Activated B cell treated with CpG ODN at 0.5 μM for 24 hours (primary cell): Measurements from ENCODE around the gene STN1. TPM values are rescaled to one million over a fixed set of nuclear protein-coding genes. Genes with fewer than 3 reads are reported as not detected.

ENCODE experiments used
- ATAC-seq: fragments of 200-7000 bp; cut with Tn5 transposase; one replicate; pipeline ENCODE4 v1.10.0; 2021; ENCODE audit warnings: low read depth, mild to moderate bottlenecking, moderate library complexity
- CTCF ChIA-PET: fragments of 350-600 bp; sonication (Branson Sonifier 250); formaldehyde crosslinking; loops from one replicate; lab custom pipeline; 2021; ENCODE audit warnings: antibody characterized with exemption; lab: Charles Lee
- POLR2A ChIA-PET: fragments of 350-600 bp; sonication (Branson Sonifier 250); formaldehyde crosslinking; loops from one replicate; lab custom pipeline; 2021; ENCODE audit warnings: antibody characterized with exemption; lab: Charles Lee
- DNase-seq: peaks from one replicate; pipeline ENCODE4 v3.0.0; 2022
- H3K27ac Mint-ChIP-seq: one replicate; pipeline ENCODE4 v1.8.0; 2020; ENCODE audit warnings: mixed read lengths
- H3K27me3 Mint-ChIP-seq: one replicate; pipeline ENCODE4 v1.8.0; 2021; ENCODE audit warnings: mixed read lengths
- H3K36me3 Mint-ChIP-seq: one replicate; pipeline ENCODE4 v1.8.0; 2021; ENCODE audit warnings: low read depth, mixed read lengths
- H3K4me1 Mint-ChIP-seq: one replicate; pipeline ENCODE4 v1.8.0; 2021; ENCODE audit warnings: mixed read lengths
- H3K4me3 Mint-ChIP-seq: one replicate; pipeline ENCODE4 v1.8.0; 2020; ENCODE audit warnings: mild to moderate bottlenecking, mixed read lengths
- H3K9me3 Mint-ChIP-seq: one replicate; pipeline ENCODE4 v1.8.0; 2020; ENCODE audit warnings: mixed read lengths
- intact Hi-C: fragments of 100-400 bp; cut with micrococcal nuclease; formaldehyde crosslinking; loops from one replicate; pipeline ENCODE4 v1.15.1; 2024
- total RNA-seq: library from RNA; stranded (reverse); gene quantifications from 2 replicates; pipeline ENCODE4 v1.2.3, GENCODE V29; 2022
- TF ChIP-seq, protein P1 (sequence below): fragments of 200-600 bp; IDR thresholded peaks from one replicate; pipeline ENCODE4 v1.8.0; 2022; ENCODE audit warnings: antibody characterized with exemption, mild to moderate bottlenecking

The STN1 gene
- total RNA-seq, 1 donor from 2014 or later: 14.0 TPM

DNA sequence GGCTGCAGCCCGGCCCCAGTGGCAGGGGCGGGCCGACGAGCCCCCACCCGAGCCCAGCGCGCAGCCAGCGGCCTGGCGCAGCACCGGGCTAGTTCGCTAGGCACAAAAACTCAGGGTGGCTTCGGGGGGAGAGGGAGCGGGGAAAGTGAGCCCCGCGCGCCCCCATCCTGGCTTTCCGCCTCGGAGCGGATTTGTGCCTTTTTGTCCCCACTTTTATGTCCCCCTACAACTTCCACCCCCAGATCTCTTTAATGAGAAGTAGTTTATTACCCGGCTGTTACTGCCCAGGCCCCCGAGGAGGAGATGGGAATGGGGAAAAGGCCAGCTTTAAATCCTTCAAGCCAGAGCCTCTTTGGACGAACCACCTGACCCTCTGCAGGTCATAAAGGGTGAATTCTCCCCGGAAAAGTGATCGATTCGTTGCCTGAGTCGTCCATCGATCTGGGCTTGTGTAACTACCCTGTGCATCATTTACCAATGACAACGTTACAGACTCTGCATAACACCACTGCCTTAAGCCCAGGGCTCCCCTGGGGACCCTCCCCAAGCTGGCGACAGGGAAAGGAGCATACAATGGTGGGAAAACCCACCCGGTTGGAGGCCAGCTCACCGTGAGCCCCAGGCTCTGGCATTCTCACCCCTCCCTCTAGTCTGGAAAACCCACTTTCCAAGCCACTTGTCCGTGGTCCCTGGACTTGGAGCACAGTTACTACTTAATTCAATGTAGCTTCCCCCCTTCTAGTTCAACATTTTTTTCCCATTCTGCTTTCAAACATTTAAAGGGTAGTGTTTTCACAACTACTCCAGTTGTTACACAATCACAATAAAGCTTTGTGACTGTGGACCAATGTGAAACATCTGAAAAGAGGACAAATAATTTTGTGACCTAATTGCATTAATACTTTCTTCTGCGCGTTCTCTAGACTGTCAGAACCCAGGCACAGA is 61.9 kb downstream of the STN1 start:
- peaks cover 16% of the 10 kb centered on the region for H3K4me1 Mint-ChIP-seq
- no peaks in the 10 kb centered on the region for H3K9me3 Mint-ChIP-seq
- intact Hi-C loops: loop anchor here (5.0 to 10.0 kb wide), 2 partner anchors 81 to 259 kb away; no protein-coding TSS in a partner anchor
- DNase-seq: no peak
- peaks cover 47% of the 10 kb centered on the region for H3K27me3 Mint-ChIP-seq
- ChIA-PET CTCF (interaction anchor here (0.7 to 3.7 kb wide), 2 partner anchors 16 to 144 kb away, joined by 3 to 38 read pairs; no protein-coding TSS in a partner anchor), POLR2A (no interaction called here)
- H3K36me3 Mint-ChIP-seq: no peaks in the 10 kb centered on the region
- no peak for ATAC-seq
- TF ChIP-seq, protein P1, sequence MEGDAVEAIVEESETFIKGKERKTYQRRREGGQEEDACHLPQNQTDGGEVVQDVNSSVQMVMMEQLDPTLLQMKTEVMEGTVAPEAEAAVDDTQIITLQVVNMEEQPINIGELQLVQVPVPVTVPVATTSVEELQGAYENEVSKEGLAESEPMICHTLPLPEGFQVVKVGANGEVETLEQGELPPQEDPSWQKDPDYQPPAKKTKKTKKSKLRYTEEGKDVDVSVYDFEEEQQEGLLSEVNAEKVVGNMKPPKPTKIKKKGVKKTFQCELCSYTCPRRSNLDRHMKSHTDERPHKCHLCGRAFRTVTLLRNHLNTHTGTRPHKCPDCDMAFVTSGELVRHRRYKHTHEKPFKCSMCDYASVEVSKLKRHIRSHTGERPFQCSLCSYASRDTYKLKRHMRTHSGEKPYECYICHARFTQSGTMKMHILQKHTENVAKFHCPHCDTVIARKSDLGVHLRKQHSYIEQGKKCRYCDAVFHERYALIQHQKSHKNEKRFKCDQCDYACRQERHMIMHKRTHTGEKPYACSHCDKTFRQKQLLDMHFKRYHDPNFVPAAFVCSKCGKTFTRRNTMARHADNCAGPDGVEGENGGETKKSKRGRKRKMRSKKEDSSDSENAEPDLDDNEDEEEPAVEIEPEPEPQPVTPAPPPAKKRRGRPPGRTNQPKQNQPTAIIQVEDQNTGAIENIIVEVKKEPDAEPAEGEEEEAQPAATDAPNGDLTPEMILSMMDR: no peak
- H3K4me3 Mint-ChIP-seq: peak overlapping the region; percentile 53
- no peak overlapping the region for H3K27ac Mint-ChIP-seq

DNA sequence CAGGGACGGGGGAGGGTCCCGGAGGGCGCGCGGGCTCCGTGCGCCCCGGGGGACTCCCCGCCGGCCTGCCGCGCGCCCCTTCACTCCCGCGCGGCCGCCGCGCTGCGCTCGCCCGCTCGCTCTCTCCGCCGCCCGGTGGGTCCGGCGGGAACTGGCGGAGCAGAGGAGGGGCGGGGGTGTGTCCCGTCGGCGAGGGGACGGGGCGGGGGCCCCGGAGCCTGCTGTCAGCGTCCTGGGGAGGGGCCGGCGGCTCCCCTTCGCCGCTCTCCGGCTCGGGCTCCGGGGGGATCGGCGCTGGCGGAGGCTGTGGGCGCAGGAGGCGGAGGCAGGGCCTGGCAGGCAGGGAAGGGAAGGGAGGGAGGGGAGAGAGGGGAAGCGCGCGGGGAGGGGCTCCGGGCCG is 62.6 kb downstream of the STN1 start, which contains the start of gene SH3PXD2A:
Gene SH3PXD2A (minus strand): TSS at position 153 of the 400 bp plus-strand sequence. CDS start 310 bp downstream, outside the sequence.
- TF ChIP-seq, protein P1: no peak
- peak; percentile 47 for ATAC-seq
- Mint-ChIP-seq H3K36me3 (no peaks in the 10 kb centered on the region), H3K27ac (no peak within 1 kb of the TSS), H3K27me3 (peaks cover 52% of the 10 kb centered on the region), H3K9me3 (no peaks in the 10 kb centered on the region), H3K4me1 (peaks cover 16% of the 10 kb centered on the region), H3K4me3 (peak within 1 kb of the TSS; percentile 76)
- intact Hi-C loops: loop anchor here (5.0 to 10.0 kb wide), 2 partner anchors 81 to 258 kb away; no protein-coding TSS in a partner anchor
- ChIA-PET POLR2A (no interaction called here), CTCF (no interaction called here)
- DNase-seq: no peak

DNA sequence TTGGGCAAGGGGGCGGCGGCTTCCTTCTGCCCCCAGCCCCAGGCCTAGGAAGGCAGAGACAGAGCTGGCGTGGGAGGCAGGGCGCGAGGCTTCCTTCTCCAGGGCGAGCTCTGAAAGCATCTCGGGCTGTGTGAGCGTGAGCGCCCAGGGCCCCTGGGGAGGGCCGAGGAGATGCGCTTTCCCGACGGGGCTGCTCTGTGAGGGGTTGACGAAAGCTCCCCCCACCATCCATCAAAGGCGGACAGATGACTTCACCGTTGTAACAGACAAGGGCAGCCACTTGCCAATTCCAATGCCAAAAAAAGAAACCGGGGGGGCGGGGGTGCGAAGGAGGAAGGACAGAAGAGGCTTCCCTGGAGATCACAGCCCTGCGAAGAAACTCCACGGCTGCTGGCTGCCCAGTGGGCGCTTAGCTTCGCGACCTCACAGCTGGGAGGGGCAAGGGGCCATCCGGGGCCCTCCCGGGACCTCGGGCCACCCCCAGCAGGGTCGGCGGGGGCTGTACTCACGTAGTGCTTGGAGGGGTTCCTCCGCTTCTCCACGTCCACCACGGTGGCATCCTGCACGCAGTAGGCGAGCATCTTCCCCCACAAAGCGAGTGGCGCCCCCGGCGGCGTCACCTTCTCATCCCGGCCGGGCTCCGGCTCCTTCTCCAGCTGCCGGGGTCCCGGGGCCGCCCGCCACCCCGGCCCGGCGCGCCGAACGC is 63.1 kb downstream of the STN1 start:
- peaks cover 57% of the 10 kb centered on the region for H3K27me3 Mint-ChIP-seq
- peak overlapping the region; percentile 76 for H3K4me3 Mint-ChIP-seq
- H3K36me3 Mint-ChIP-seq: no peaks in the 10 kb centered on the region
- ATAC-seq: peak; percentile 45
- no peak for DNase-seq
- no peaks in the 10 kb centered on the region for H3K9me3 Mint-ChIP-seq
- TF ChIP-seq, protein P1: no peak
- peaks cover 16% of the 10 kb centered on the region for H3K4me1 Mint-ChIP-seq
- POLR2A ChIA-PET: no interaction called here
- no peak overlapping the region for H3K27ac Mint-ChIP-seq
- CTCF ChIA-PET: interaction anchor here (1.6 kb wide), 1 partner anchor 142 kb away, joined by 8 read pairs; no protein-coding TSS in a partner anchor
- intact Hi-C loops: loop anchor here (1.0 to 10.0 kb wide), 3 partner anchors 9 to 258 kb away; no protein-coding TSS in a partner anchor

DNA sequence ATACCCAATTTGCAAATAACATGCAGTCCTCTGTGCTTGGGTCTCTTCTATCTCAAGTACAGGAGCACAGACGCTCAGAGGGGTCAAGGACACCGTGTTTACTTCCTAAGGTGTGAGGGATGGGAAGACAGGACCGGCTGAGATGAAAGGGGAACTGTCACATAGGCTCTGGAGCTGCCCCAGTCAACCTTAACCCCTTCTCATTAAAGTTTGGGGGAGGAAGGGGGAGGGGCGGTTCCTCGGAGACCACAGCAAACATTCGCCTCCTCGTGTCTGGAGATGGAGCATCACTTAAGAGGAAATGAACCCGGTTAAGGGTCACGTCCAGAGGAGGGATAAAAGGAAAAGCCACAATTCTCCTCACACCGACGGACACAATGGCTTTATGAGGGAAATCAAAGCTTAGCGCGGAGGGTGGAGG is 63.7 kb downstream of the STN1 start:
- no peak for ATAC-seq
- Mint-ChIP-seq H3K4me3 (peak overlapping the region; percentile 76), H3K9me3 (no peaks in the 10 kb centered on the region), H3K36me3 (no peaks in the 10 kb centered on the region), H3K27me3 (peaks cover 58% of the 10 kb centered on the region), H3K4me1 (peaks cover 16% of the 10 kb centered on the region), H3K27ac (no peak overlapping the region)
- TF ChIP-seq, protein P1: no peak
- CTCF ChIA-PET: interaction anchor here (1.6 kb wide), 1 partner anchor 141 kb away, joined by 8 read pairs; no protein-coding TSS in a partner anchor
- intact Hi-C loops: loop anchor here (1.0 to 10.0 kb wide), 2 partner anchors 8 to 79 kb away; no protein-coding TSS in a partner anchor
- POLR2A ChIA-PET: no interaction called here
- no peak for DNase-seq
